Keratinocyte (primary cell): ENCODE results near the gene KCNT2.

Source experiments
- CTCF ChIP-seq, 3 experiments: IDR thresholded peaks in 1 of 3; conservative IDR thresholded peaks in 1 of 3; optimal IDR thresholded peaks in 1 of 3; 2 replicates in 2 of 3; 3 replicates in 1 of 3; pipeline versions ENCODE3 to v1.5.1; 2011; ENCODE audit warnings: low read length in 3 of 3, mild to moderate bottlenecking in 3 of 3, moderate library complexity in 2 of 3, control low read depth in 1 of 3, inconsistent platforms in 1 of 3; ENCODE audit not compliant: insufficient read depth in 2 of 3; ENCODE audit errors: extremely low read depth in 1 of 3
- EZH2 ChIP-seq: IDR thresholded peaks from one replicate; pipeline ENCODE4 v1.6.1; 2012; ENCODE audit warnings: inconsistent platforms, mild to moderate bottlenecking, low read length, moderate library complexity

- TF ChIP-seq CTCF (optimal IDR thresholded peaks at IDR 0.05 in 1 of 3, IDR thresholded peaks at IDR 0.05 in 1 of 3, conservative IDR thresholded peaks at IDR 0.05 in 1 of 3; ENCODE audit: extremely low read depth in 1 of 3, insufficient read depth in 2 of 3, low read length in 3 of 3) (peak in 2 of 3 experiments; percentile 42 to 52), EZH2 (no peak)
Observed at GRCh38 chr1:196355206-196355786, 252.9 kb downstream of the KCNT2 start.
